ENCODE measurements around the gene CROCC2. TPM values are rescaled to one million over a fixed set of nuclear protein-coding genes. Genes with fewer than 3 reads are reported as not detected.

CROCC2 gene
- total RNA-seq, 4 donors from 2014 or later = 0.27 to 0.83 TPM; not detected in 2

- Histone ChIP-seq H3K4me1 (no peaks in the 10 kb centered on the region), H3K27me3 (no peaks in the 10 kb centered on the region), H3K4me3 (no peak overlapping the region), H3K9me3 (no peaks in the 10 kb centered on the region), H3K27ac (no peak overlapping the region), H3K36me3 (no peaks in the 10 kb centered on the region)
- DNase-seq = no peak
- TF ChIP-seq POLR2A (IDR thresholded peaks at IDR 0.05) (no peak), CTCF (IDR thresholded peaks at IDR 0.05) (no peak)
Measured at GRCh38 chr2:240864475-240864874, 41.7 kb upstream of the CROCC2 start.

- Histone ChIP-seq H3K4me3 (no peak overlapping the region), H3K9me3 (no peaks in the 10 kb centered on the region), H3K36me3 (no peaks in the 10 kb centered on the region), H3K27me3 (no peaks in the 10 kb centered on the region), H3K27ac (no peak overlapping the region), H3K4me1 (no peaks in the 10 kb centered on the region)
- DNase-seq = no peak
- TF ChIP-seq CTCF (IDR thresholded peaks at IDR 0.05) (no peak), POLR2A (IDR thresholded peaks at IDR 0.05) (no peak)
Measured at GRCh38 chr2:240865391-240865790, 40.7 kb upstream of the CROCC2 start.

- TF ChIP-seq POLR2A (IDR thresholded peaks at IDR 0.05) = no peak
- Histone ChIP-seq H3K9me3 (no peaks in the 10 kb centered on the region), H3K27ac (no peak within 1 kb of the TSS), H3K36me3 (no peaks in the 10 kb centered on the region), H3K4me3 (peak within 1 kb of the TSS in 1 of 4 donors; percentile 21), H3K27me3 (no peaks in the 10 kb centered on the region), H3K4me1 (no peaks in the 10 kb centered on the region)
- no peak for DNase-seq
Measured at GRCh38 chr2:240868286-240869108, 37.6 kb upstream of the CROCC2 start, which contains the start of gene AGXT. TSS of gene AGXT (plus strand) at chr2:240868824. CDS start at chr2:240868866, 42 bp downstream.

GRCh38 chr2:240869109-240869955 is 36.8 kb upstream of the CROCC2 start:
- no peaks in the 10 kb centered on the region for H3K9me3 ChIP-seq
- peaks cover 0 to under 1% (median 0%) of the 10 kb centered on the region in 4 donors for H3K4me1 ChIP-seq
- H3K27ac ChIP-seq = no peak overlapping the region
- peak overlapping the region in 1 of 4 donors; percentile 21 for H3K4me3 ChIP-seq
- no peak for DNase-seq
- no peaks in the 10 kb centered on the region for H3K36me3 ChIP-seq
- no peaks in the 10 kb centered on the region for H3K27me3 ChIP-seq
- TF ChIP-seq POLR2A (IDR thresholded peaks at IDR 0.05) = no peak
- no peak for TF ChIP-seq CTCF (IDR thresholded peaks at IDR 0.05)

GRCh38 chr2:240869956-240870875 is 35.9 kb upstream of the CROCC2 start:
- Histone ChIP-seq H3K36me3 (no peaks in the 10 kb centered on the region), H3K27me3 (no peaks in the 10 kb centered on the region), H3K4me3 (no peak overlapping the region), H3K27ac (no peak overlapping the region), H3K9me3 (no peaks in the 10 kb centered on the region), H3K4me1 (peaks cover 0 to 6% (median 0%) of the 10 kb centered on the region in 4 donors)
- TF ChIP-seq POLR2A (IDR thresholded peaks at IDR 0.05) (no peak), CTCF (IDR thresholded peaks at IDR 0.05) (no peak)
- DNase-seq = no peak

Measured in Peyer's patch (tissue), 4 donors.